Activated naive CD4-positive, alpha-beta T cell treated with anti-CD3 and anti-CD28 coated beads, Interleukin-2, amount 50 U/mL, for 24 hours (primary cell): Measurements from ENCODE around the gene MSMO1.

Source experiments
- H3K27ac Mint-ChIP-seq: one replicate; pipeline ENCODE4 v1.8.0; 2021; ENCODE audit warnings: mild to moderate bottlenecking, mixed read lengths
- H3K27me3 Mint-ChIP-seq: one replicate; pipeline ENCODE4 v1.8.0; 2021; ENCODE audit warnings: mixed read lengths
- H3K36me3 Mint-ChIP-seq: one replicate; pipeline ENCODE4 v1.8.0; 2021; ENCODE audit warnings: mixed read lengths
- H3K4me1 Mint-ChIP-seq: one replicate; pipeline ENCODE4 v1.8.0; 2021; ENCODE audit warnings: mixed read lengths
- H3K4me3 Mint-ChIP-seq: one replicate; pipeline ENCODE4 v1.8.0; 2021; ENCODE audit warnings: mild to moderate bottlenecking, mixed read lengths
- H3K9me3 Mint-ChIP-seq: one replicate; pipeline ENCODE4 v1.8.0; 2021; ENCODE audit warnings: mixed read lengths

Gene MSMO1

GRCh38 chr4:165308166-165308565 lies 19.3 kb upstream of the MSMO1 start:
- Mint-ChIP-seq H3K27me3 (no peaks in the 10 kb centered on the region), H3K36me3 (peaks cover 27% of the 10 kb centered on the region), H3K27ac (no peak overlapping the region), H3K4me1 (peaks cover 19% of the 10 kb centered on the region), H3K4me3 (no peak overlapping the region), H3K9me3 (no peaks in the 10 kb centered on the region)

- Mint-ChIP-seq H3K27me3 (no peaks in the 10 kb centered on the region), H3K27ac (no peak overlapping the region), H3K9me3 (no peaks in the 10 kb centered on the region), H3K4me1 (peaks cover 19% of the 10 kb centered on the region), H3K4me3 (no peak overlapping the region), H3K36me3 (peaks cover 28% of the 10 kb centered on the region)
Observed at GRCh38 chr4:165308606-165309005, 18.9 kb upstream of the MSMO1 start.

GRCh38 chr4:165309456-165309855 lies 18.0 kb upstream of the MSMO1 start:
- Mint-ChIP-seq H3K9me3 (no peaks in the 10 kb centered on the region), H3K27me3 (no peaks in the 10 kb centered on the region), H3K27ac (no peak overlapping the region), H3K4me3 (no peak overlapping the region), H3K36me3 (peaks cover 31% of the 10 kb centered on the region), H3K4me1 (peaks cover 13% of the 10 kb centered on the region)

GRCh38 chr4:165312506-165312905 lies 15.0 kb upstream of the MSMO1 start:
- H3K4me1 Mint-ChIP-seq, result peaks cover 6% of the 10 kb centered on the region
- no peaks in the 10 kb centered on the region for H3K27me3 Mint-ChIP-seq
- no peak overlapping the region for H3K4me3 Mint-ChIP-seq
- peaks cover 28% of the 10 kb centered on the region for H3K36me3 Mint-ChIP-seq
- no peaks in the 10 kb centered on the region for H3K9me3 Mint-ChIP-seq
- no peak overlapping the region for H3K27ac Mint-ChIP-seq

- no peak overlapping the region for H3K4me3 Mint-ChIP-seq
- H3K27ac Mint-ChIP-seq, result no peak overlapping the region
- peaks cover 15% of the 10 kb centered on the region for H3K36me3 Mint-ChIP-seq
- H3K27me3 Mint-ChIP-seq, result no peaks in the 10 kb centered on the region
- H3K9me3 Mint-ChIP-seq, result no peaks in the 10 kb centered on the region
- H3K4me1 Mint-ChIP-seq, result no peaks in the 10 kb centered on the region
Observed at GRCh38 chr4:165319030-165319429, 8.4 kb upstream of the MSMO1 start.

- H3K27me3 Mint-ChIP-seq, result no peaks in the 10 kb centered on the region
- no peaks in the 10 kb centered on the region for H3K9me3 Mint-ChIP-seq
- H3K36me3 Mint-ChIP-seq, result peaks cover 12% of the 10 kb centered on the region
- no peak overlapping the region for H3K27ac Mint-ChIP-seq
- H3K4me1 Mint-ChIP-seq, result no peaks in the 10 kb centered on the region
- H3K4me3 Mint-ChIP-seq, result no peak overlapping the region
Observed at GRCh38 chr4:165319509-165319908, 8.0 kb upstream of the MSMO1 start.

- peaks cover 7% of the 10 kb centered on the region for H3K36me3 Mint-ChIP-seq
- no peaks in the 10 kb centered on the region for H3K27me3 Mint-ChIP-seq
- no peak overlapping the region for H3K4me3 Mint-ChIP-seq
- no peak overlapping the region for H3K27ac Mint-ChIP-seq
- H3K9me3 Mint-ChIP-seq, result no peaks in the 10 kb centered on the region
- no peaks in the 10 kb centered on the region for H3K4me1 Mint-ChIP-seq
Observed at GRCh38 chr4:165324236-165324917, 3.1 kb upstream of the MSMO1 start.

GRCh38 chr4:165324918-165325304 lies 2.6 kb upstream of the MSMO1 start:
- H3K27ac Mint-ChIP-seq, result peak overlapping the region; percentile 36
- no peaks in the 10 kb centered on the region for H3K9me3 Mint-ChIP-seq
- H3K36me3 Mint-ChIP-seq, result peaks cover 5% of the 10 kb centered on the region
- peak overlapping the region; percentile 49 for H3K4me3 Mint-ChIP-seq
- H3K4me1 Mint-ChIP-seq, result no peaks in the 10 kb centered on the region
- no peaks in the 10 kb centered on the region for H3K27me3 Mint-ChIP-seq

- Mint-ChIP-seq H3K4me3 (peak overlapping the region; percentile 49), H3K9me3 (no peaks in the 10 kb centered on the region), H3K27me3 (no peaks in the 10 kb centered on the region), H3K27ac (peak overlapping the region; percentile 31), H3K36me3 (peaks cover 5% of the 10 kb centered on the region), H3K4me1 (peaks cover 8% of the 10 kb centered on the region)
Observed at GRCh38 chr4:165325732-165326512, 1.5 kb upstream of the MSMO1 start.

- Mint-ChIP-seq H3K36me3 (peaks cover 6% of the 10 kb centered on the region), H3K27me3 (no peaks in the 10 kb centered on the region), H3K4me3 (no peak overlapping the region), H3K4me1 (peaks cover 17% of the 10 kb centered on the region), H3K27ac (no peak overlapping the region), H3K9me3 (no peaks in the 10 kb centered on the region)
Observed at GRCh38 chr4:165326831-165327210, 648 bp upstream of the MSMO1 start.

- Mint-ChIP-seq H3K4me3 (no peak overlapping the region), H3K27ac (no peak overlapping the region), H3K27me3 (no peaks in the 10 kb centered on the region), H3K9me3 (no peaks in the 10 kb centered on the region), H3K4me1 (peaks cover 29% of the 10 kb centered on the region), H3K36me3 (peaks cover 11% of the 10 kb centered on the region)
Observed at GRCh38 chr4:165328101-165328425, 594 bp downstream of the MSMO1 start.

- Mint-ChIP-seq H3K4me3 (no peak overlapping the region), H3K9me3 (no peaks in the 10 kb centered on the region), H3K36me3 (peaks cover 8% of the 10 kb centered on the region), H3K4me1 (peaks cover 29% of the 10 kb centered on the region), H3K27me3 (no peaks in the 10 kb centered on the region), H3K27ac (no peak overlapping the region)
Observed at GRCh38 chr4:165328708-165329107, 1.2 kb downstream of the MSMO1 start.

- Mint-ChIP-seq H3K9me3 (no peaks in the 10 kb centered on the region), H3K27ac (no peak overlapping the region), H3K4me3 (peak overlapping the region; percentile 46), H3K4me1 (peaks cover 37% of the 10 kb centered on the region), H3K27me3 (no peaks in the 10 kb centered on the region), H3K36me3 (peaks cover 8% of the 10 kb centered on the region)
Observed at GRCh38 chr4:165330071-165330470, 2.6 kb downstream of the MSMO1 start.

- peaks cover 43% of the 10 kb centered on the region for H3K4me1 Mint-ChIP-seq
- peak overlapping the region; percentile 56 for H3K27ac Mint-ChIP-seq
- H3K4me3 Mint-ChIP-seq, result peak overlapping the region; percentile 16
- peaks cover 8% of the 10 kb centered on the region for H3K36me3 Mint-ChIP-seq
- no peaks in the 10 kb centered on the region for H3K9me3 Mint-ChIP-seq
- H3K27me3 Mint-ChIP-seq, result no peaks in the 10 kb centered on the region
Observed at GRCh38 chr4:165330666-165331065, 3.2 kb downstream of the MSMO1 start.

- H3K27ac Mint-ChIP-seq, result peak overlapping the region; percentile 10
- peaks cover 8% of the 10 kb centered on the region for H3K36me3 Mint-ChIP-seq
- no peaks in the 10 kb centered on the region for H3K9me3 Mint-ChIP-seq
- no peaks in the 10 kb centered on the region for H3K27me3 Mint-ChIP-seq
- H3K4me3 Mint-ChIP-seq, result peak overlapping the region; percentile 44
- H3K4me1 Mint-ChIP-seq, result peaks cover 43% of the 10 kb centered on the region
Observed at GRCh38 chr4:165331359-165331758, 3.9 kb downstream of the MSMO1 start.

GRCh38 chr4:165331823-165332222 lies 4.4 kb downstream of the MSMO1 start:
- Mint-ChIP-seq H3K4me1 (peaks cover 43% of the 10 kb centered on the region), H3K9me3 (no peaks in the 10 kb centered on the region), H3K36me3 (peaks cover 8% of the 10 kb centered on the region), H3K27ac (peak overlapping the region; percentile 20), H3K4me3 (peak overlapping the region; percentile 57), H3K27me3 (no peaks in the 10 kb centered on the region)
